ENCODE data around the gene CLIP4. TPM values are rescaled to one million over a fixed set of nuclear protein-coding genes. Genes with fewer than 3 reads are reported as not detected.
A peak's percentile ranks its signal among the peaks of the same experiment; 100 is the strongest.
"Not testable (repeated sequence)": the region's sequence is repeated elsewhere in the genome, so short reads cannot be mapped to it uniquely, and the experiment has no call there.

The CLIP4 gene
- total RNA-seq, 1 donor from 2014 or later, result 37.2 TPM

DNA sequence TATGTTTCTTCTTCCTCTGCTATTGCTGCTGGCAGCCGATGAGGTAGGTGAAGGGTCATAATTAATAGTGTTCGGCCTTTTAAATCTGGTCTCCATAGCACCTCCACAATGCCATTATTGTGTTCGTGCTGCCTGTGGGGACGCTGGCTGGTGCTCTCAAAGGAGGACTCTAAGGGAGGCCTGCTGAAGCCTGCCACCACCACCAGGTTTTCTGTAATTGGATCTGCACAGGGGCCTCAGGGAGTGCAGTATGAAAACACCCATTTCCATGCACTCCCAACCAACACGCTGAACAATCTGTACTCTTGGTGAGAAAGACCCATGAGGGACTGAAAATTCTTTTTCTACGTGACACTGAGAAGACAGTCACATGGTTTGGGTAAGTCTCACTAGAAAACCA lies 17.6 kb upstream of the CLIP4 start:
- no peak for DNase-seq (ENCODE audit: low spot score)

DNA sequence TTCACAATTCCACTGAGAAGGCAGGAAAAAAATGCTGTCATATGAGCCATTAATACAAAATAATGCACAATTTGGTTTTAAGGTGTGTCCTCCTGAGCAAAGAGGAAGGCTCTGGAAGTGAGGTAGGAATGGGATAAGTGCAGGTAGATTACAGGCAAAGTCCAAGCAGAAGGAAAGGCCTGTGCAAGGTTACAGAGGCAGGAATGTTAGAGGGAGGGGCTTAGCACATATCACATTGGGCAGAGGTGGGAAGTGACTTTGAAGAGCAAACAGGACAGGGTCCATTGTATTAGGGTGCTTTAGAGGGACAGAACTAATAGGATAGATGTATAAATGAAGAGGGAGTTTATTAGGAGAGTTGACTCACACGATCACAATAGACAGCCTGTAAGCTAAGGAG lies 14.7 kb upstream of the CLIP4 start:
- DNase-seq (ENCODE audit: low spot score), result no peak

GRCh38 chr2:29104688-29105087 lies 10.5 kb upstream of the CLIP4 start:
- DNase-seq (ENCODE audit: low spot score), result no peak

DNA sequence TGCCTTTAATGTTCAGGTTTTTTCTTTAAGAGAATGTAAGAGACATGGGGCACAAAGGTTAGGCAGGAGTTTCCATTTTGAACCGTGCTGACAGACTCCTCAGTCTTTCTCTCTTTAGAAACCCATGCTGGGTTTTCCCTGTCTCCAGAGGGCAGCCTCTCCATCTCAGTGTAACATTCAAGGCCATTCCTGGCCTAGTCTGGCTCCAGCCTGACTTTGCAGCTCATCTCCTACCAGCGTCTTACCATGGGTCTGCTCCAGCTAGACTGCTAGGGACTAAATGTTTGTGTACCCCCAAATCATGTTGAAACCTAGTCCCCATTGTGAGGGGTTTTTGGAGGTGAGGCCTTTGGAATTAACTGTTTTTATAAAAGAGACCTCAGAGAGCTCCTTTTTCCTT lies 9.8 kb upstream of the CLIP4 start:
- DNase-seq (ENCODE audit: low spot score), result no peak

DNA sequence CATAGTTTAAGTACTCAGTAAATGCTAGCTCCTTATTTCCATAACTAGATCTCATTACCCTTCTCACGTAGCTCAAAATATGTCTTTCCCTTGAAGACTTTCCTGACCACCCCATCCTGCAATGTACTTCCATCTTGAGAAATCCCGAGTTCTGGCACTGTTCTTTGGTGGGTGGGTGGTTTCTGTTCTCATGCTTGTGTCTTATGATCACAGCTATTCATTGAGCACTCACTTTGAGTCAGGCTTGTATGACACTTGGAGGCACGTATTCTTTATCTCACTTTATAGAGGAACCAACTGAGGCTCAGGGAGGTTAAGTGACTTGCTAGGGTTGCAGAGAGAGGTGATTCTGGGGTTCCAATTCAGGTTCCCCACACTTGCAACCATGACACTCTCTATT lies 9.0 kb upstream of the CLIP4 start:
- no peak for DNase-seq (ENCODE audit: low spot score)

GRCh38 chr2:29106980-29107388 lies 8.2 kb upstream of the CLIP4 start:
- DNase-seq (ENCODE audit: low spot score), result no peak

- DNase-seq (ENCODE audit: low spot score), result not testable (repeated sequence)
Observed at GRCh38 chr2:29107547-29107946, 7.7 kb upstream of the CLIP4 start.

DNA sequence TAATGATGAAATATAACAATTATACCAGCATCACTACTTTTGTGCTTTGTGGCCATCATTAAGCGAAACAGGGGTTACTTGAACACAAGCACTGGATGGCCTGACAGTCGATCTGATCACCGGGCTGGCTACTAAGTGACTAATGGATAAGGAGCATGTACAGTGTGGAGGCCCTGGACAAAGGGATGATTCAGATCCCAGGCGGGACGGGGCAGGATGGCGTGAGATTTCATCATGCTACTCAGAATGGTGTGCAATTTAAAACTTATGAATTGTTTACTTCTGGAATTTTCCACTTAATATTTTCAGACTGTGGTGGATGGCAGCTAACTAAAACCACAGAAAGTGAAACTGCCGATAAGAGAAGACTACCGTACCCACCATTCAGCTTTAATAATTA lies 7.0 kb upstream of the CLIP4 start:
- no peak for DNase-seq (ENCODE audit: low spot score)

DNA sequence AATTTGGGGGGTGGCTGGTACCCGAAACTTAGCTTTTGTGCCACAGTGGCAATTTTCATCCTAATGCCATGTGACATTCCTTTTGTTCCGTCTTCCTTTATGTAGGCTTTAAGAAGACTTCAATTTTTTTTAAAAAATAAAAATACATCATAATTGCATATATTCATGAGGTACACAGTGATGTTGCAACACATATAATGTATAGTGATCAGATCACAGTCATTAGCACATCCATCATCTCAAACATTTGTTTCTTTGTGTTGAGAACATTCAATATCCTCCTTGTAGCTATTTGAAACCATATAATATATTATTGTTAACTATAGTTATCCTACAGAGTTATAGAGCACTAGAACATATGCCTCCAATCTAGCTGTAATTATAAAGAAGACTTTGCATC lies 6.0 kb upstream of the CLIP4 start:
- DNase-seq (ENCODE audit: low spot score), result no peak

DNA sequence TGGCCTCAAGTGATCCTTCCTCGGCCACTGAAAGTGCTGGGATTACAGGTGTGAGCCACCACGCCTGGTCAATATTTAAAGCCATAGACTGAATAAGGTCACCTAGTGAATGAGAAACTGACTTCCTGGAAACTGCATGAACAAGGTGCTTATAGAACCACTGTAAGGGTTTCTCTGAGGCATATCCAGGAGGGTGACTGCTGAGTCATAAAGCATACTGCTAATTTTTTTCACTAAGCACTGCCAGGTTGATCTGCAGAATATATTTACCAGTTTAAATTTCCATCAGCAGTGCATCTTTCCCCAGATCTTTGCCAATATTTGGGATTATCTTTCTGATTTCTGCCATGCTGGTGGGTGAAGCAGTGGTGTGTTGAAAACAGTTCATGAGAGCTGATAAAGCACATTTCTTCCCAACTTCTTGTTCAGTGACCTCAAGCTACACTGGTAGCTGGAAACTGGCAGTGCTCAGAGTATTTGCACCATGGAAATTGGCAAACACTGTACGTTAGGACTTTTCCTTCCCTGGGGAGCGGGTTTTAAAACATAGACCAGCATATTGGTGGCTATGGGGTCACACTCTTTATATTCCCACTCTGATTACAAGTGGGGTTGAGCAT lies 4.2 kb upstream of the CLIP4 start:
- DNase-seq (ENCODE audit: low spot score), result no peak

DNA sequence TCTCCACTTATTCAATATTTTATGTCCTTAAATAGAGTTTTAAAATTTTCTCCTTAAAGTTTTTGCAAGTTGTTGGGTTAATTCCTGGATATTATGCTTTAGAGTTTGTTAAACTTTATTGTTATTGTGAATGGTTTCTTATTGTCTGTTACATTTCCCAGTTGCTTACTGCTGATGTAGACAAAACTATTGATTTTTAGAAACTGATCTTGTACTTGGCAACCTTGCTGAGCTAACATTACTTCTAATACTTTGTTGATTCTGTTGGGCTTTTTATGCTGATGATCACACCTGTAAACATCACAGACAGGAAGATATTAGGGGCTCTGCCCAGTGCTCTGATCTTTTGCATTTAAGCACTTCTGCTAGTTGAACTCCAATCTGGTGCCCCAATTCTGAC lies 2.8 kb upstream of the CLIP4 start:
- no peak for DNase-seq (ENCODE audit: low spot score)

- DNase-seq (ENCODE audit: low spot score), result no peak
Observed at GRCh38 chr2:29113027-29113686, 2.1 kb upstream of the CLIP4 start.

GRCh38 chr2:29113891-29114321 lies 1.3 kb upstream of the CLIP4 start:
- DNase-seq (ENCODE audit: low spot score), result peak; percentile 68

GRCh38 chr2:29114586-29114945 lies 649 bp upstream of the CLIP4 start:
- DNase-seq (ENCODE audit: low spot score), result no peak

DNA sequence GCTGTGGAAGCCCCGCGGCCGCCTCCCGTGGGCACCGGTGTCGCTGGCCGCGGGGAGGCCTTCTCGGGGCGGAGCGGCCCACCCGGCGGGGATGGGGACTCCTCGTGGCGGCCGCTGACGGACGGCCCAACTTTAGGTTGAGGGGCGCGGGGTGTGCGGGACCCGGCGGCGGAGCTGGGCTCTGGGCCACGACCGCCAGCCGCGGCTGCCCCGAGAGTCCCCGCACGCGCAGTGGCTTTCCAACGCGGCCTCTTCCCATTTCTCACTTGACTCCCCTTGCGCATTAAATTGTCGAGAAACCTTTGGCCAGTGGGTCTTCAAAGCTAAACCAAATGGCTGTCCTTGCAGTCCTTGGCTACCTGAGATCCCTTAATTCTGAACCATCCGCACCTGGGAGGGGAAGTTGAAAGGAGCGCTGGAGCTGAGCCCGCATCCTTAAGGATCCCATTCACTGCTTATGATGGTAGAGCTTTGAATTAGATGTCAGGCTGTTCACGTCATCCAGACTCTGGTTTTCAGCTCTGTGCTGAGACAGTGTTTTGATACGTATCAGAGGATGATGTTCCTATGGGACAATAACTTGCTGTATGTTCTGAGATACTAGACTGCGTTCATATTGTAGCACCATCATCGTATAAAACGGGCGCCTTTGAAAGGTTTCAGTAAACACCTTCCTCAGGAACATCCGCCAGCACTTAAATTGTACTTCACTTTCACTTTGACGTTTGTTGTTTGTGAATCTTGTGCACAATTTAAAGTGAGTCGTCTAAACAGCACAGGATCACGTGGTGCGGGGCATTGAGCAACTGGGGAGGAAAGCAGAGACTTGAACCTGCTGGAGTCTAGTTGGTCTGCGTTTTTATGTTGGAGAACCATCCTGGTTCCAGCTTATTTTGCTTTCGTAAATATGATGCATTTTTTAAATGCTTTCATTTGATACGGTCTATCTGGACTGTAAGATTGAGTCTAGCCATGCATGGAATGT lies 874 bp downstream of the CLIP4 start:
- DNase-seq (ENCODE audit: low spot score), result peak; percentile 81

- no peak for DNase-seq (ENCODE audit: low spot score)
Observed at GRCh38 chr2:29117636-29118303, 2.6 kb downstream of the CLIP4 start.

- no peak for DNase-seq (ENCODE audit: low spot score)
Observed at GRCh38 chr2:29119211-29119610, 4.0 kb downstream of the CLIP4 start.

GRCh38 chr2:29120846-29121245 lies 5.6 kb downstream of the CLIP4 start:
- no peak for DNase-seq (ENCODE audit: low spot score)

DNA sequence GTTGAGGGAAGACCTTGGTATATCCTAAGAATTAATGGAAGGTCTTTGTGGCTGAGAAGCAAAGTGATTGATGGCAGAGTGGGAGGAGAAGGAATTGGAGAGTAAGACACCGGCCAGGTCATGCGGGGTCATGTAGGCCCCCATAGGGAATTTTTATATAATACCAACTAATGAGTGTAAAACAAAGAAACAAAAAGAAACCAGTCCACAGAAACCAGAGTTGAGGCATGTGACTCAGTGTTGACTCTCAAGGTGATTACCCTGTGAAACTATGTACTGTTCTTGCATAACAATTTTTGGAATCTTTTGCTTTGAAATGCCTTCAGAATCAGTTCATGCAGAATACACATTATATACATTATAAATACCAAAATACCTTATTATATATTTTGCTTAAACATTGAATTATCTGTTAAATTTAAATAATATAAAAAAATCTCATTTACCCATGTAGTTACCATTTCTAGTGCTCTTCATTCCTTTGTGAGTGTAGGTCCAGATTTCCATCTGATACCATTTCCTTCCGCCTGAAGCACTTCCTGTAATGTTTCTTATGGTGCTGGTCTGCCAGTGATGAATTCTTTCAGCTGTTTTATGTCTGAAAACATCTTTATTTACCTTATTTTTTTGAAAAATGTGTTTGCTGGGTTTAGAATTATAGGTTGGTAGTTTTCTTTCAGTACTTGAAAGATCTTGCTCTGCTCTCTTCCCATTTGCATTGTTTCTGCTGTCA lies 8.6 kb downstream of the CLIP4 start:
- DNase-seq (ENCODE audit: low spot score), result no peak

GRCh38 chr2:29124504-29124903 lies 9.3 kb downstream of the CLIP4 start:
- no peak for DNase-seq (ENCODE audit: low spot score)

- no peak for DNase-seq (ENCODE audit: low spot score)
Observed at GRCh38 chr2:29129586-29130281, 14.5 kb downstream of the CLIP4 start.
